Tibial nerve (tissue), 4 donors: Measurements from ENCODE around the gene NUTM1. TPM values are rescaled to one million over a fixed set of nuclear protein-coding genes. Genes with fewer than 3 reads are reported as not detected.
"Not testable (repeated sequence)": the region's sequence is repeated elsewhere in the genome, so short reads cannot be mapped to it uniquely, and the experiment has no call there.

ENCODE experiments used
- DNase-seq, 2 donors: peaks; one replicate each; pipeline ENCODE4 v3.0.0-alpha.2; 2019; ENCODE audit warnings: low spot score in 2 of 2
- H3K27ac ChIP-seq, 4 donors: fragments of 200-600 bp; sonication (generic) in 3 of 4; one replicate each; pipeline ENCODE4 v1.5.1; 2017 to 2019; ENCODE audit warnings: mild to moderate bottlenecking in 1 of 4
- H3K27me3 ChIP-seq, 2 donors: fragments of 200-600 bp; sonication (generic) in 1 of 2; one replicate each; pipeline versions ENCODE4 v1.5.1 to v1.6.0; 2017 to 2019
- H3K36me3 ChIP-seq, 3 donors: fragments of 200-600 bp; sonication (generic); one replicate each; pipeline ENCODE4 v1.5.1; 2018 to 2019
- H3K4me1 ChIP-seq, 4 donors: fragments of 200-600 bp; sonication (generic) in 3 of 4; one replicate each; pipeline ENCODE4 v1.5.1; 2017 to 2019
- H3K4me3 ChIP-seq, 4 donors: fragments of 200-600 bp; sonication (generic) in 3 of 4; one replicate each; pipeline ENCODE4 v1.5.1; 2017 to 2019; ENCODE audit warnings: mild to moderate bottlenecking in 1 of 4, moderate library complexity in 1 of 4
- H3K9me3 ChIP-seq, 4 donors: fragments of 200-600 bp; sonication (generic) in 3 of 4; one replicate each; pipeline ENCODE4 v1.5.1; 2017 to 2019
- WGBS, 2 donors: methylation state at CpG; one replicate each; pipeline ENCODE4 v1.1.5; 2018; 5-methylcytosine and 5-hydroxymethylcytosine counted together
- small RNA-seq: library from RNA; depleted of rRNA; stranded (forward); fragments of <200 nt; gene quantifications from one replicate; pipeline ENCODE3, GENCODE V24; 2016
- total RNA-seq, 4 donors: library from RNA; depleted of rRNA; stranded (reverse); fragments of >200 nt; gene quantifications; one replicate each; pipeline ENCODE4 v1.1.0, GENCODE V29; 2016

Gene NUTM1
- total RNA-seq, 4 donors from 2014 or later = not detected

DNA sequence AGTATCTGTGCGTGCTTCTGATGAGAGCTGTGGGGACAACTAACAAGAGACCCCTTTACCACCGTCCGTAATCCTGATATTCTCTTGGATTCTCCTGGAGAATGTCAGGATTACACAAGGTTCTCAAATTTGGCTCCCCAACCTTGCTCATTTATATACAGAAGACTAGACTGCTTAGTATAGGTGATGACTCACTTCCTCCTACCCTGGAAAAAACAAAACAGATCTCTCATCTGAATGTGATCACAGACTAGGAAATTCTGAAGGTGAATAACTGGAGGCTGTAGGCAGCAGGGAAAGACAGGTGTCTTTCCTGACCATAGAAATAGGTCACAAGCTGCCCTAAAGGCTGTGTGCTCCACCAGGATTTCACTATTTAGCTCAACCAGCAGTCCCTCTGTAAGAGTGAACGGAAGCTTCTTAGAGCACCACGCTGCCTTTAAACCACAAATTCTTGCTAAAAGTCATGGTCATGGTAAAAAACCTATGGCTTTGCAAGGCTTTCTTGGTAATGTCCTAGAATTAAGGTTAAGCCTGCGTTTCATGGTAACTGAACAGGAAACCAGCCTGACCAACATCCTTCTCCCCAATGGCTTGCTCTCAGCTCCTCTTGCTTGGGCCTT is 54.6 kb downstream of the NUTM1 start:
- H3K4me3 ChIP-seq, H3K36me3 ChIP-seq, DNase-seq, H3K27me3 ChIP-seq, H3K9me3 ChIP-seq, H3K27ac ChIP-seq, H3K4me1 ChIP-seq: not testable (repeated sequence)
- no CpG with 5 or more reads among the region's 6 CpGs for WGBS, 2 donors

DNA sequence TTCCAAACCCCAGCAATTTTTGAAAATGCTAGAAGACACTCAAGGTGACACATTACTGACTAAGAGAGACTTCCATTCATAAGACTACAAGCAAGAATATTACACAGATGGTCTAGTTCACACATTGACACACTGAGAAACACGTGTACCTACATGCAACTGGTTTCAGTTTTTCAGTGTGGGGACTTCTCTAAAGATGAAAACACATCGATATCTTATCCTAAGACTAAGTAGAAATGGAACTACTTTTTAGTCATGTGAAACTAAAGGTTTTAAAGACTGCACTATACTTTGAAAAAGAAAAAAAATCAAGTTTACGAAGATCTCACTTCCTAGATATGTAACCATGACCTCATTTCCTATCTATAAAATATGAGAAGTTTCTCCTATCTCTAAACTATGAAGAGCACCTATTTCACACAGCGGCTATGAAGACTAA is 60.1 kb downstream of the NUTM1 start:
- H3K4me3 ChIP-seq, H3K9me3 ChIP-seq, H3K4me1 ChIP-seq, DNase-seq, H3K27me3 ChIP-seq, H3K36me3 ChIP-seq, H3K27ac ChIP-seq: not testable (repeated sequence)
- WGBS, 2 donors = 87 to 97% methylated on average over 2 of the region's 4 CpGs

DNA sequence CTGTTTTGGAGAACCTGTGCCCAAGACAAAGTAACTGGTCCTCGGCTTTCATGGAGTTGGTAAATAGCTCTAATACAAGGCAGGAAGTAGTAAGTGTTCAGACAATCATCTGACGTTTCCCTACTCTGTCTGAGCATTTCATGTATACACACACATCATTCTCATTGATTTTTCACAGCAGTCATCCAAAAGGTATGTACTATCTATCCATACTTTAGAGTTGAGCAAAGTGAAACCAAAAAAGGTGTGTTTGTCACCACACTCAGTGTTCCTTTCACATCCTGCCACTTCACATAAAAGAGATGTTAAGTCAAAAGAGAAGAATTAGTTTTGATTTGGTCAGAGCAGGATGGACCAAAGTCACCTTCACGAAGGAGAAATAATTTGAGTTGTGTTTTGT is 60.8 kb downstream of the NUTM1 start:
- not testable (repeated sequence) for H3K9me3 ChIP-seq, H3K4me1 ChIP-seq, H3K36me3 ChIP-seq, H3K4me3 ChIP-seq, DNase-seq, H3K27ac ChIP-seq, H3K27me3 ChIP-seq
- WGBS, 2 donors = no CpG with 5 or more reads among the region's 3 CpGs

Small RNA genes lying within 50 kb of the gene (small RNA-seq; reads per million reads assigned to genes)
- gene MIR1233-1 (not detected), gene RF00019 (not detected)

Other genes with a start within 250 kb of the NUTM1 start
- gene EMC7, start 241.5 kb upstream of the NUTM1 start, total RNA-seq = 10 to 100 TPM; 29.9 to 41.4 (median 34.4) TPM
- gene PGBD4, start 241.2 kb upstream of the NUTM1 start, total RNA-seq = 1 to 10 TPM in 3 of 4 donors, under 1 TPM in 1; 0.90 to 2.9 (median 1.9) TPM
- 100 to 1,000 TPM in 1 of 4 donors, 10 to 100 TPM in 3; 81.4 to 104 (median 87.8) TPM for gene KATNBL1, start 133.2 kb upstream of the NUTM1 start, total RNA-seq
- gene EMC4, start 118.3 kb upstream of the NUTM1 start, total RNA-seq = 100 to 1,000 TPM; 146 to 190 (median 156) TPM
- gene SLC12A6, start 5.5 kb upstream of the NUTM1 start, total RNA-seq = 10 to 100 TPM; 26.9 to 36.9 (median 32.6) TPM
- gene NOP10, start 179 bp upstream of the NUTM1 start, total RNA-seq = 100 to 1,000 TPM in 1 of 4 donors, 10 to 100 TPM in 3; 75.4 to 133 (median 87.7) TPM
- 10 to 100 TPM; 14.0 to 38.8 (median 31.9) TPM for gene LPCAT4, start 23.9 kb downstream of the NUTM1 start, total RNA-seq
- gene GOLGA8A, start 94.5 kb downstream of the NUTM1 start, total RNA-seq = 10 to 100 TPM; 32.0 to 78.9 (median 73.1) TPM
- 100 to 1,000 TPM; 129 to 312 (median 147) TPM for gene GOLGA8B, start 240.3 kb downstream of the NUTM1 start, total RNA-seq